Heart left ventricle (tissue), 13 donors: ENCODE measurements around the gene REPS2.

Experiments used
- CTCF ChIP-seq, 12 donors: fragments of 200-600 bp; sonication (generic) in 4 of 12; IDR thresholded peaks; one replicate each; pipeline versions ENCODE4 v1.5.0 to v1.8.0; 2018 to 2022; ENCODE audit warnings: antibody characterized with exemption in 12 of 12, mild to moderate bottlenecking in 5 of 12
- POLR2A ChIP-seq, 2 donors: fragments of 450-650 bp; IDR thresholded peaks; one replicate each; pipeline ENCODE4 v1.6.1; 2017; ENCODE audit warnings: antibody characterized with exemption in 2 of 2, mild to moderate bottlenecking in 2 of 2, moderate library complexity in 2 of 2
- donor health status: ischemic (EF 13 %, LVEDD 7.1; RV severe dilation, severe dysfunction).
- donor health status: DM: no; HTN: yes; CAD: no.
- donor health status: DM: no; HTN: no; CAD: no.
- donor health status: ischemic (EF 25% LVEDD 6.9; RV normal size, moderate dysfunction).
- donor health status: ischemic (EF 25% LVEDD 5.7; RV mildly dilated, moderate dysfunction).
- donor health status: ischemic (EF 35%, LVEDD 5.7; RV mildly dilated, moderate dysfunction).
- donor health status: nonischemic (EF 11% LVEDD 7.7; RV severe dilation, severe dysfunction).
- donor health status: DM: yes; HTN: yes; CAD: no.
- donor health status: PGD.
- donor health status: ischemic (EF 29% LVEDD 5.4; RV normal size, mild dysfunction).
- donor health status: nonischemic (EF 23%, LVEDD 6.1; RV moderate dilation, normal function).

- TF ChIP-seq CTCF (IDR thresholded peaks at IDR 0.05) (no peak), POLR2A (IDR thresholded peaks at IDR 0.05) (no peak)
These were observed 36.6 kb downstream of the REPS2 start for GRCh38 chrX:16983051-16983450.
